Stimulated activated naive CD4-positive, alpha-beta T cell treated with Interleukin-2 at 50 U/mL for 16 hours (primary cell): ENCODE data around the gene SLC13A4.
"Not testable (repeated sequence)": the region's sequence is repeated elsewhere in the genome, so short reads cannot be mapped to it uniquely, and the experiment has no call there.

Source experiments
- DNase-seq: peaks from one replicate; lab custom pipeline; 2025; lab: John Stamatoyannopoulos, UW

Gene SLC13A4

GRCh38 chr7:135748770-135749169 lies 20.8 kb upstream of the SLC13A4 start, which contains the start of gene FAM180A:
TSS of gene FAM180A (minus strand) at chr7:135748813. CDS start at chr7:135748580, 233 bp downstream.
- no peak for DNase-seq

GRCh38 chr7:135747366-135747765 lies 19.4 kb upstream of the SLC13A4 start:
- DNase-seq: no peak

GRCh38 chr7:135745703-135746312 lies 17.8 kb upstream of the SLC13A4 start:
- DNase-seq: no peak

- no peak for DNase-seq
Measured at GRCh38 chr7:135744938-135745702, 17.1 kb upstream of the SLC13A4 start.

GRCh38 chr7:135743907-135744731 lies 16.1 kb upstream of the SLC13A4 start:
- no peak for DNase-seq

GRCh38 chr7:135742371-135742770 lies 14.4 kb upstream of the SLC13A4 start:
- DNase-seq: no peak

GRCh38 chr7:135741905-135742304 lies 13.9 kb upstream of the SLC13A4 start:
- DNase-seq: no peak

GRCh38 chr7:135740889-135741288 lies 12.9 kb upstream of the SLC13A4 start:
- no peak for DNase-seq

GRCh38 chr7:135737306-135737647 lies 9.3 kb upstream of the SLC13A4 start:
- not testable (repeated sequence) for DNase-seq

- DNase-seq: no peak
Measured at GRCh38 chr7:135736586-135737305, 8.8 kb upstream of the SLC13A4 start.

- no peak for DNase-seq
Measured at GRCh38 chr7:135734343-135734689, 6.3 kb upstream of the SLC13A4 start.

GRCh38 chr7:135733603-135734342 lies 5.8 kb upstream of the SLC13A4 start:
- DNase-seq: no peak

GRCh38 chr7:135731131-135731530 lies 3.1 kb upstream of the SLC13A4 start:
- no peak for DNase-seq

GRCh38 chr7:135729230-135729629 lies 1.2 kb upstream of the SLC13A4 start:
- no peak for DNase-seq

- no peak for DNase-seq
Measured at GRCh38 chr7:135726911-135727673, 894 bp downstream of the SLC13A4 start.

- no peak for DNase-seq
Measured at GRCh38 chr7:135726276-135726788, 1.7 kb downstream of the SLC13A4 start.

GRCh38 chr7:135723411-135723810 lies 4.6 kb downstream of the SLC13A4 start:
- no peak for DNase-seq

GRCh38 chr7:135721198-135721820 lies 6.7 kb downstream of the SLC13A4 start:
- no peak for DNase-seq

- no peak for DNase-seq
Measured at GRCh38 chr7:135719688-135720087, 8.3 kb downstream of the SLC13A4 start.

GRCh38 chr7:135718794-135719437 lies 9.1 kb downstream of the SLC13A4 start:
- no peak for DNase-seq
